ENCODE data around the gene ANKS4B.

DNA sequence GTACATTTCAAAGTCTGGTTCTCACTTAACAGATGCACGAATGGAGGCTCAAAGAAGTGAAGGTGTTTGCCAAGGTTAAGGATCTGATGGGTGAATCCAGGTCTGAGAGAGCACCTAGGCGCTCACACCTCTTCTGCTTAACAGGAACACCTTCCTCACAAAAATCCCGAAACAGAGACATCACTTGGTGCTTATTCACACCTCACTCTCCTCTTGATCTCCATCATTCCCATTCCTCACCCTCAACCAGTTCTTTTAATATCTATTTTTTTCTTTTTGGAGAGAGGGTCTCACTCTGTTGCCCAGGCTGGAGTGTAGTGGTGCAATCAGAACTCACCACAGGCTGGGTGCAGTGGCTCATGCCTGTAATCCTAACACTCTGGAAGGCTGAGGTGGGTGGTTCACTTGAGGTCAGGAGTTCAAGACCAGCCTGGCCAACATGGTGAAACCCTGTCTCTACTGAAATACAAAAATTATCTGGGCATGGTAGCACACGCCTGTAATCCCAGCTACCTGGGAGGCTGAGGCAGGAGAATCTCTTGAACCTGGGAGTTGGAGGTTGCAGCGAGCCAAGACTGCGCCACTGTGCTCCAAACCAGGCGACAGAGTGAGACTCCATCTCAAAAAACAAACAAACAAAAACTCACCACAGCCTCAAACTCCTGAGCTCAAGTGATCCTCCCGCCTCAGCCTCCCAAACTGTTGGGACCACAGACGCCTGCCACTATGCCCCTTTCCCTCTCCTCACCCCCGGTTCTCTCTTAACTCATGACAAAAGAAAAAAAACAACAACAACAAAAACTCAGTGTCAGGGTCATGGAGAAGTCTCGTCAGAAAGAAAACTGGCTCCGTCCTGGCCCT lies 29.5 kb downstream of the ANKS4B start:
- TF ChIP-seq, protein P1, sequence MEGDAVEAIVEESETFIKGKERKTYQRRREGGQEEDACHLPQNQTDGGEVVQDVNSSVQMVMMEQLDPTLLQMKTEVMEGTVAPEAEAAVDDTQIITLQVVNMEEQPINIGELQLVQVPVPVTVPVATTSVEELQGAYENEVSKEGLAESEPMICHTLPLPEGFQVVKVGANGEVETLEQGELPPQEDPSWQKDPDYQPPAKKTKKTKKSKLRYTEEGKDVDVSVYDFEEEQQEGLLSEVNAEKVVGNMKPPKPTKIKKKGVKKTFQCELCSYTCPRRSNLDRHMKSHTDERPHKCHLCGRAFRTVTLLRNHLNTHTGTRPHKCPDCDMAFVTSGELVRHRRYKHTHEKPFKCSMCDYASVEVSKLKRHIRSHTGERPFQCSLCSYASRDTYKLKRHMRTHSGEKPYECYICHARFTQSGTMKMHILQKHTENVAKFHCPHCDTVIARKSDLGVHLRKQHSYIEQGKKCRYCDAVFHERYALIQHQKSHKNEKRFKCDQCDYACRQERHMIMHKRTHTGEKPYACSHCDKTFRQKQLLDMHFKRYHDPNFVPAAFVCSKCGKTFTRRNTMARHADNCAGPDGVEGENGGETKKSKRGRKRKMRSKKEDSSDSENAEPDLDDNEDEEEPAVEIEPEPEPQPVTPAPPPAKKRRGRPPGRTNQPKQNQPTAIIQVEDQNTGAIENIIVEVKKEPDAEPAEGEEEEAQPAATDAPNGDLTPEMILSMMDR (IDR thresholded peaks at IDR 0.05; ENCODE audit: insufficient read depth, low read depth, low read length) = no peak
- TF ChIP-seq EZH2 (IDR thresholded peaks at IDR 0.05; ENCODE audit: insufficient read depth, low read length) = no peak
